Measurements from ENCODE around the gene HRNR. TPM values are rescaled to one million over a fixed set of nuclear protein-coding genes. Genes with fewer than 3 reads are reported as not detected.

The HRNR gene
- total and polyA plus RNA-seq, 5 donors: 0.02 TPM; not detected in 4

DNA sequence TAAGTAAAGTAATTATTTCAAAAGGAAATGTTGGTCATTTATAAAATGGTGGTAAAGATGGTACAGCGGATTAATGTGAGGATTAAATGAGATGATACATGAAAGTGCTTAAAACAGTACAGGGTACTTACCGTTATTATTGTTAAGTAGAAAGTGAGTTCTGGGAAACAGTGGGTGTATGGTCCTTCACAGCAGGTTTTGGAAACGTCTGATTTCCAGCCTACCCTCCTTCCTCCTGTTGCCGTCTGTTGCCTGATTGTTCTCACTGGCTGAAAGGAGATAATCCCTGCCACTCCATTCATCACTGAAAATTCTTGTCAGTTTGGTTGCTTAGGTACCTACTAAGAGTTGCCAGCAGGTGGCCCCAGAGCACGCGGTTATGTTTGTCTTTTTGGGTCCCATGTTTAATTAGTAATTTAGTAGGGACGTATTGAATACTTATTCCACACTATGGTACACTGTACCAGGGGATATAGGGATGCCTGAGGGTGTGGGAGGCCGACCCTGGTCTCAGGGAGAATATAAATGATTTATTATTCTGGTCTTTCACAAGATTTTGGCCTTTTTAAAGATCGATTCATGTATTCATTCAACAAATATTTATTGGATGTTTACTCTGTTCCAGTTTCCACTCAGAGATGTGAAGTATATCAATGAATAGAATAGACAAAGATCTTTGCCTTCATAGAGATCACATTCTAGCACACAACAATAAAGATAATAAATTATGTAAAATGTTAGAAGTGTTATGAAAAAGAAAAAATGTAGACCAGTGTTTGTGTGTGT is 34.1 kb downstream of the HRNR start:
- Histone ChIP-seq H3K4me3 (ENCODE audit: low read length) (peak overlapping the region; percentile 56), H3K27me3 (ENCODE audit: control insufficient read depth, insufficient read depth) (no peaks in the 10 kb centered on the region), H3K4me1 (ENCODE audit: control insufficient read depth, insufficient read depth, low read length) (no peaks in the 10 kb centered on the region), H3K27ac (ENCODE audit: low read length) (no peak overlapping the region), H3K9me3 (ENCODE audit: control insufficient read depth, low read length) (no peaks in the 10 kb centered on the region)
- intact Hi-C loops (cut with DNase I): loop anchor here (2.0 to 5.0 kb wide), 5 partner anchors 48 to 267 kb away; no protein-coding TSS in a partner anchor
- DNase-seq (peak; percentile 65 to 85 (median 75)), ATAC-seq (peak; percentile 73 to 77)
- WGBS: 24% methylated on average over 9 of the region's 9 CpGs

DNA sequence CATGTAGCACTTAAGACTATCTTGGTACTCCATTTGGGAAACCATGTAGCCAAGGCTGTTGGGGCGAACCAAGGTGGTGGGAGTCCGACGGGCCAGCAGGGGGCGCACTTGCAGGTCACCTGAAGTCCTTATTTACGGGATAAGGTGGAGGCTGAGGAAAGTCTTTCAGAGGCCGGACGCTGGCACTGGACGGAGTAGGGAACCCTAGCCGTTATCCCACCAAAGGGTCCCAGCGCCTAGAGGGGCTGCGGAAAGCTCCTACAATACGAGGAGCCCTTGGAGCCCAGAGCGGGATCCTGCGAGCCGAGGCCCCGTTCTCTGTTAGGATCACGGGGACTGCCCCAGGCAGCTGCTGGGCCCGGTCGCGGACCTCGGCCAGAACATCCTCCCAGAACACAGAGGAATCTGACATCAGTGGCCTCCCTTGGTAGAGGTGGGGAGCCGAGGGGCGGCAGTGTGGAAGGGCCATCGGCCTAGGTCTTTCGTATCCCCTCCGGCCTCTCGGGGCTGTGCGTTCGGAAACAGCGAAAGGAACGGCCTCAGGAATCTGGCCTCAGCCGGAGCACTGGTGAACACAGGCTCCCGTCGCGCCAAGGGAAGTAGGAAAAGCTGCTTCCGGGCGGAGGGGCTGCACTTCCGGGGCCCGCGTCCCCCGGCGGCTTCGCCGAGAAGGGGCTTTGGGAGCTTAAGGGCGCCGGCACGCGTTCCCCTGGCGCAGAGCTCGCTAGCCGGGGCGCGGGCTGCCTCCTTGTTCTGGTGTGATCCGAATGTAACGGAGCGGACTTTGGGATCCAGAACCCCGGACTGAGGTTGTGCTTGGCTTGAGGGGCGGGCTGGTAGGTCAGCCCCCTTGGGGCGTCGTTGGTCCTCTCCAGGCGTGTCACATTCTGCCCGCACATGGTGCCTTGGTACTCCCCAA is 35.1 kb downstream of the HRNR start:
- 14% methylated on average over 62 of the region's 62 CpGs for WGBS
- Histone ChIP-seq H3K9me3 (ENCODE audit: control insufficient read depth, low read length) (no peaks in the 10 kb centered on the region), H3K4me1 (ENCODE audit: control insufficient read depth, insufficient read depth, low read length) (no peaks in the 10 kb centered on the region), H3K27me3 (ENCODE audit: control insufficient read depth, insufficient read depth) (no peaks in the 10 kb centered on the region), H3K4me3 (ENCODE audit: low read length) (peak overlapping the region; percentile 56), H3K27ac (ENCODE audit: low read length) (peak overlapping the region; percentile 19)
- ATAC-seq (peak; percentile 78 to 87), DNase-seq (peak; percentile 79 to 92 (median 91))
- intact Hi-C loops (cut with DNase I): loop anchor here (2.0 to 5.0 kb wide), 5 partner anchors 47 to 268 kb away; no protein-coding TSS in a partner anchor

DNA sequence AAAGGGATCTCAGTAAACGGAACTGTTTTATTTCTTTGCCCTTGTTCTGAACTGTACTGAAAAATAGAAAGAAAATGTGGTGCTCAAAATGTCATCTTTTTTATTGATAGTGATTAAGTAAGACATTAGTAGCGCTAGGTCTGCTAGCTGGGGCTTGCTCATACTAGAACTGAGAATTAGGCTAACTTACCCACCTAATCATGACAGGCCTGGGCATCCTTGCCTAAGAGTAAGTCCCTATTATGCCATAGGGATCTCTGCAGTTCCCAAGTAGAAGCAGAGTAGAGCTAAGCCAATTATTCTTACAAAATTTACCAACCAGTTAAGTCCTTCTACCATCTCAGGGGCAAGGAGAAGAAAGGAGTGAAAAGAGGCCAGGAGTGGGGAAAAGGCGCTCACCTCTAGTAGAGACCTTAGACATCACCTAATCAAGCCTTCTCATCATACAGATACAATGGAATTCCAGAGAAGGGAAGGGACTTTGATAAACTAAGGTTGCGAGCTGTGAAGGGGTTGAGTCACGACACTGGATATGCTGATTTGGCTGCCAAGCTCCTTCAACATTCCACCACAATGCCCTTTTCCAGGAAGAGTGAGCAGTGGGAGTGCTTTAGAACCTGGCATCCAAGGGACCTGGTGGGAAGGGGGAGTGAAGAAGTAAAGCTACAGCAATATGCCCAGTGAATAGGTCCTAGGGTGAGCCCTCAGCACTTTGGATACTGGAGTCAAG is 37.3 kb downstream of the HRNR start:
- intact Hi-C loops (cut with DNase I): loop anchor here (5.0 kb wide), 4 partner anchors 44 to 271 kb away; no protein-coding TSS in a partner anchor
- DNase-seq (no peak), ATAC-seq (no peak)
- H3K27me3 ChIP-seq (ENCODE audit: control insufficient read depth, insufficient read depth): no peaks in the 10 kb centered on the region
- no peak overlapping the region for H3K27ac ChIP-seq (ENCODE audit: low read length)
- no peak overlapping the region for H3K4me3 ChIP-seq (ENCODE audit: low read length)
- no peaks in the 10 kb centered on the region for H3K9me3 ChIP-seq (ENCODE audit: control insufficient read depth, low read length)
- WGBS: 78% methylated on average over 5 of the region's 5 CpGs
- H3K4me1 ChIP-seq (ENCODE audit: control insufficient read depth, insufficient read depth, low read length): no peaks in the 10 kb centered on the region

DNA sequence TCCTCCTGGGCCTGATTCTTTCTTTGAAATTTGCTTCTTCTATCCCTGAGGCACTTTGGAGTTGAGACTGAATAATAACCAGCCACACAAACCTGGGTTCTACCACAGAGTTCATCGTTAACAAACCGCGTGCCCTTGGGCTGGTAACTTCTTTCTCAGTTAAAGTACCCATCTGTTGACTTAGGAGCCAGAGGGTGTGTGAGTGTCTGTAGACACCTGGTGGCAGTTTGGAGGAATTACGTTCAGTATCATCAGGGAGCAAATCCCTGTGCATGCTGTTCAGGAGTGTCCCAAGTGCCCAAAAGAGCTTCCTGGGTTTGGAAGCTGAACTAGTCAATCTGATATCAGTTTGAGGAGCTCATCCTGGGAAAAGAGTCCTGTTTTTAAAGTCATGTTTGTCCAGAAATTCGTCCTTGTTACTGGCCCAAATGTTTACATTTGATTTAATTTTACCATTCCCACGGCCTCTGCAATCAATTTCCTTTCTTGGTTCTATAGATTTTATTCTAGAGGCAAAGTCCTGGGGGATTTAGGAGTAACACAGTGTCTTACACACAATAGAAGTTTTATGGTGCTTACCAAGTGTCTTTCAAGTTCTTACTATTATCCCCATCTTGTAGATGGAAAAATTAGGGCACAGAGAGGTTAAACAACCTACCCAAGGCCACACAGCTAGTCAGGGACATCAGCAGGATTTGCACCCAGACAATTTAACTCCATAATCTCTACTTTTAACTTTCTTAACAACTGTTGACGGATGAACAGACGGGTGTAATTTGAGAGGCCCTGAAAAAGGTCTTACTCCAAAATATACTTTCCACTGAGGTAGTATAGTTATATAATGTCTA is 38.2 kb downstream of the HRNR start:
- WGBS: 32% methylated on average over 8 of the region's 8 CpGs
- H3K4me3 ChIP-seq (ENCODE audit: low read length): no peak overlapping the region
- DNase-seq: no peak
- ATAC-seq: peak; percentile 49 to 63
- H3K4me1 ChIP-seq (ENCODE audit: control insufficient read depth, insufficient read depth, low read length): no peaks in the 10 kb centered on the region
- no peaks in the 10 kb centered on the region for H3K27me3 ChIP-seq (ENCODE audit: control insufficient read depth, insufficient read depth)
- H3K9me3 ChIP-seq (ENCODE audit: control insufficient read depth, low read length): no peaks in the 10 kb centered on the region
- no peak overlapping the region for H3K27ac ChIP-seq (ENCODE audit: low read length)
- intact Hi-C loops (cut with DNase I): loop anchor here (2.0 to 5.0 kb wide), 5 partner anchors 43 to 272 kb away; no protein-coding TSS in a partner anchor

DNA sequence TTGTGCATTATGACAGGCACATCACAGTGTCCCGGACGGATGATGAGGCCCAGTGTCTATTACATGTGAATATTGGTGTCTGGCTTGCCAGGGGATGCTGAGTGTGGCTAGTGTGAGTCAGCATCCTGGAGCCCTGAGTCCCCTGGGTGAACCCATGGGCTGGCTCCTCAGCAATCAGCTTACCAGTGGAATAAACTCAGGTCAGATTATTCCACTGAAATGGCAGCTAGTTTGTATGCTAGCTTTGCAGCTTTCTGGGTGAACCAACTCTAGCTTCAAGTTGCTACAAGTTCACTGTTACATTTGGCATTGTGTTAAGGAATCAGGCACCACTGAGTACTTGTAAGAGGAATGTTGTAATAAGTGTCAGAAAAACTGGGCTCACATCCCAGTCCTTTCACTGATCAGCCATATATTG is 41.0 kb downstream of the HRNR start:
- Histone ChIP-seq H3K27ac (ENCODE audit: low read length) (peak overlapping the region; percentile 13), H3K27me3 (ENCODE audit: control insufficient read depth, insufficient read depth) (no peaks in the 10 kb centered on the region), H3K9me3 (ENCODE audit: control insufficient read depth, low read length) (no peaks in the 10 kb centered on the region), H3K4me3 (ENCODE audit: low read length) (no peak overlapping the region), H3K4me1 (ENCODE audit: control insufficient read depth, insufficient read depth, low read length) (no peaks in the 10 kb centered on the region)
- DNase-seq: peak in 1 of 3 donors; percentile 59
- intact Hi-C loops (cut with DNase I): loop anchor here in 2 of 4 donors (2.0 to 5.0 kb wide), 2 partner anchors 40 to 41 kb away; no protein-coding TSS in a partner anchor
- 30% methylated on average over 2 of the region's 2 CpGs for WGBS
- ATAC-seq: peak; percentile 64 to 88

DNA sequence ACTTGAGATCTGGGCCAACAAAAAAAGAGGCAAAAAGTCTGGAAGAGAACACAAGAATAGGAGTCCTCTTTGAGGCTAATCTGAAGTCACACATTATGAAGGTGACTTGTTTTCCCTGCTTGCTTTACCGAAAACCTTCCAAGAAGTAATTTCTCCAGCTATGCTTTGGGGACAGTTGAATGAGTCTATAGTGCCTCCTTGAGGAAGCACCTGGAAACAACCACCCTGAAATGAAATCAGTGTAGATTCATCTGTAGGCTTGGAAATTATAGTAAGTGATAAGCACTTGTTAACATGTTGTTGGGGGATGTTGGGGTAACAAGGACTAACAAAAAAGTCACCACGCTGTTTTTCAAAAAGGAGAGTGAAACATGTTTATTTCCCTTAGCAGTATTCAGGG is 41.6 kb downstream of the HRNR start:
- intact Hi-C loops (cut with DNase I): loop anchor here in 2 of 4 donors (2.0 to 5.0 kb wide), 2 partner anchors 40 kb away; no protein-coding TSS in a partner anchor
- ATAC-seq (no peak), DNase-seq (no peak)
- Histone ChIP-seq H3K4me1 (ENCODE audit: control insufficient read depth, insufficient read depth, low read length) (no peaks in the 10 kb centered on the region), H3K9me3 (ENCODE audit: control insufficient read depth, low read length) (no peaks in the 10 kb centered on the region), H3K4me3 (ENCODE audit: low read length) (no peak overlapping the region), H3K27ac (ENCODE audit: low read length) (no peak overlapping the region), H3K27me3 (ENCODE audit: control insufficient read depth, insufficient read depth) (no peaks in the 10 kb centered on the region)
- 72% methylated on average over 2 of the region's 2 CpGs for WGBS

DNA sequence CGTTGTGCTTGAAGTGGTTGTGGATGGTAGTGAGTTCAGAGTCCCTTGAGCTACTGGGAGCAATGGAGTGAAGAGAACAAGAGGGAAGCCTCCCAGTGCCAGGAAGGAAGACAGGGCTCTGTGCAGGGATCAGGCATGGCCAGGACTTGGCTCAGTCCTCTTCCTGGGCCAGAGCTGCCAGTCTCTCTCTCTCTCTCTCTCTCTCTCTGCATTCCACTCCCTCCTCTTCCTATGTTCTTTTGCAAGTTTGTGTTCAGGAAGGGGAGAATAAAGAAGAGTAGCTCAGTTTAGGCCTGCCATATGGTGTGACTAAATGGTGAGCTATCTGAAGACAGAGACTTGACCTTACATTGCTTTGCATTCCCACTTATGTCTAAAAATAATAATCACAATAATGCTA is 44.4 kb downstream of the HRNR start:
- intact Hi-C loops (cut with DNase I): no loop called here
- 82% methylated on average over 1 of the region's 1 CpG for WGBS
- Histone ChIP-seq H3K9me3 (ENCODE audit: control insufficient read depth, low read length) (no peaks in the 10 kb centered on the region), H3K4me3 (ENCODE audit: low read length) (no peak overlapping the region), H3K27ac (ENCODE audit: low read length) (no peak overlapping the region), H3K27me3 (ENCODE audit: control insufficient read depth, insufficient read depth) (no peaks in the 10 kb centered on the region), H3K4me1 (ENCODE audit: control insufficient read depth, insufficient read depth, low read length) (no peaks in the 10 kb centered on the region)
- no peak for ATAC-seq
- DNase-seq: no peak

DNA sequence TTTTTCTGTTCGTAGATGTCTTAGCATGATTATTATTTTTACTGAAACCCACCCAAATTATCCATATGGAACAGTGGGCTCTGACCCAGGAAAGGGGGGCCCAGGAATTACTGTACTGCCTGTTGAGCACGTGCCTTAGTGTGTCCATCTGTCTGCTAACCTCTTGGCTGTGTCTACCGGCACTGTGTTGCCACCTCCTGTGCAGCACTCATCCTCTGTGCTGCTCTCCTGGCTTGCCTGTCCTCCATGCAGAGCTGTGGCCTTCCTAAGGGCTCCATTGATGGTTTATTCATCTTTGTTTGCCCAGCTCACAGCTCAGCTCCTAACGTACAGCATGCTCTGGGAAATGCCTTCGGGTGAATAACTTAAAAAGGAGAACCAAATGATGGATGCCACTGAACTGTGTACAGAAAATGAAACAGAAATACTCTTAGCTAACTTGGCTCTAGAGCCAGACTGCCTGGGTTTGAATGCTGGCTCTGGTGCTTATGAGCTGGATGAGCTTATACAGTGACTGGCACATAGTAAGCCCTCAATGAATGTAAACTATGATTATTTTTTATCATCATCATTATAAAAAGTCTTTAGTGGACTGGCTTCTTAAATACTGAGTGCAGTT is 53.6 kb downstream of the HRNR start:
- Histone ChIP-seq H3K4me1 (ENCODE audit: control insufficient read depth, insufficient read depth, low read length) (peaks cover 7% of the 10 kb centered on the region), H3K27me3 (ENCODE audit: control insufficient read depth, insufficient read depth) (no peaks in the 10 kb centered on the region), H3K4me3 (ENCODE audit: low read length) (no peak overlapping the region), H3K27ac (ENCODE audit: low read length) (no peak overlapping the region), H3K9me3 (ENCODE audit: control insufficient read depth, low read length) (no peaks in the 10 kb centered on the region)
- no peak for ATAC-seq
- no peak for DNase-seq
- 60% methylated on average over 5 of the region's 5 CpGs for WGBS
- intact Hi-C loops (cut with DNase I): no loop called here

DNA sequence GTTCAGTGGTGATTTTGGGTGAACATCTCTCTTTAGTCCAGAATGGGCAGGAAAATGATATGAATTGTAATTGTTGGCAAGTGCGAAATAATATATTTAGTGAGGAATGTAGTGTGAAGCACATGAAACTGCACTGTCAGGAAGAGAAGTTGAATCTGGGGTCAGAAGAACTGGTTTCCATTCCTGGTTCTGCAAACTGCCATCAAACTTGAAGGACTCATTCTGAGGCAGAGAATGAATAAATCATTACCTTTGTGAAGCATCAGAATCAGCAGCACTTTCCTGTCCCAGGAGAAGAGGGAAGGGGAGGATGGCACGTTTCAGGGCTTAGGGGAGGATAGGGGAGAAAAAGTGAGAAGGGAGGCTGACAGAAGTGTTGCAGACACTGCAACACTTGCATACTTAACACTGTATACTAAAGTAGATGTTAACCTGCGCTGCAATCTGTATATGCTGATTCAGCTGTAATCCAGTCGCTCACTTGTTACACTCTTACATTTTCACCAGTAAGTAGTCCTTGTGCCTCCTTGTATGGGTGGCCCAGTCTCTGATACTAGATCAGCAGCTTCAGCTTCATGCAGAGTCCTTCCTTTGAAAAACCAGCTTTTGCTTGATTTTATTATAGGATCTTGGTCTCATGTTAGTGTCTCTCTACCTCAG is 54.5 kb downstream of the HRNR start:
- intact Hi-C loops (cut with DNase I): no loop called here
- Histone ChIP-seq H3K4me1 (ENCODE audit: control insufficient read depth, insufficient read depth, low read length) (peaks cover 7% of the 10 kb centered on the region), H3K27me3 (ENCODE audit: control insufficient read depth, insufficient read depth) (no peaks in the 10 kb centered on the region), H3K4me3 (ENCODE audit: low read length) (no peak overlapping the region), H3K27ac (ENCODE audit: low read length) (no peak overlapping the region), H3K9me3 (ENCODE audit: control insufficient read depth, low read length) (no peaks in the 10 kb centered on the region)
- ATAC-seq: no peak
- DNase-seq: no peak
- WGBS: 68% methylated on average over 4 of the region's 4 CpGs
